MV-4-11 (cell line): Measurements from ENCODE around the gene CNOT3.
"Not testable (repeated sequence)": the region's sequence is repeated elsewhere in the genome, so short reads cannot be mapped to it uniquely, and the experiment has no call there.

Source experiments
- DNase-seq: peaks from one replicate; lab custom pipeline; 2025; lab: John Stamatoyannopoulos, UW

CNOT3 gene

DNA sequence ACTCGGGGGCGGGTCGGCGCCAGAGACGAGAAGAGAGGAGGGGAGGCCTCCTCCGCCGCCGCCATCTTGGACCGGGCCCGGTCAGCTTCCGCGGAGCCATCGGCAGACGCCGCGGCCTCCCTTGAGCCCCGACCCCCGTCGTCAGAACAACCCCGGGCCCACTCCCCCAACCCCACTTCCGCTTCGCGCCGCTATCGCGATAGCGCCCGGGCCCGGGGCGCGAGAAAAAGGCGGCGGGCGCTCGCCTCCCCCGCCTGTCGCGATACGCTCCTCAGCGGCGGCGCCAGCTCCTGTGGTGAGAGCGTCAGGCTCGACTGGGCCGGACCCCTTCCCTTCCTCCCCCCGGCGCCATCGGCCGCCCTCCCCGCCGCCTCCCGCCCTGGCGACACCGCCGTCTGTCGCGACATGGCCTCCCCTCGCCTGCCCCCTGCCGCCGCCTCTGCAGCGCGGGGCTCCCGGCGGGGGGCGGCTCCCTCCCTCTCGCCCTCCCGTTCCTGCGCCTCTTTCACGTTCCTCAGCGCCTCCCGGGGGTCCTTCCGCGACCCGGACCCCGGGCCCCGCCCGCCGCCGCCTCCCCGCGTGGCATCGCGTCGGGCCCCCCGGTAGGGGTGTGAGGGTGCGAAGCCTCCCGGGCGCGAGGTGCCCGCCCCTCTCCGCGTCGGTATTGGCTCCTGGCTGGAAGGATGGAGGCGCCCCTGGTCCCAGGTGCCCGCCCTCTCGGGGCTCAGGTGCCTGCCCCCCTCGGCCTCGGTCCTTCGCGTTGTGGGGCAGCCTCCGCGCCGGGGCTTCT is at the start of gene CNOT3:
Gene CNOT3 (plus strand): TSS at position 64 of the 790 bp plus-strand sequence. CDS start 5,217 bp downstream, outside the sequence.
- DNase-seq: no peak

DNA sequence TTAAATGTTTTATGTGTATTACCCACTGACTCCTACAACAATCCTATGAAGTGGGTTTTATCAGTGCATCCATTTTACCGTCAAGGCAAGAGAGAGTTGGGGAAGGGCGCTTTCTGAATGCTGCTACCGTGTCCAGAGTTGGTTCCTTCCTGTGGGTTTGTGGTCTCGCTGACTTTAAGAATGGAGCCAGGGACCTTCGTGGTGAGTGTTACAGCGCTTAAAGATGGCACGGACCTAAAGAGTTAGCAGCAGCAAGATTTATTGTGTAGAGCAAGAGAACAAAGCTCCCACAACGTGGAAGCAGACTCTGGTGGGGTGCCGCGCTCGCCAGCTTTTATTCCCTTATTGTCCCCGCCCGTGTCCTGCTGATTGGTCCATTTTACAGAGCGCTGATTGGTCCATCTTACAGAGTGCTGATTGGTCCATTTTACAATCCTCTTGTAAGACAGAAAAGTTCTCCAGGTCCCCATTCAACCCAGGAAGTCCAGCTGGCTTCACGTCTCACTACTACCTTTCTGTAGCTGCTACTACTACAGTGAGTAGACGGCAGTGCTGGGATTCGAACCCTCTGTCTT is 43.0 kb upstream of the CNOT3 start:
- DNase-seq: peak; percentile 78

DNA sequence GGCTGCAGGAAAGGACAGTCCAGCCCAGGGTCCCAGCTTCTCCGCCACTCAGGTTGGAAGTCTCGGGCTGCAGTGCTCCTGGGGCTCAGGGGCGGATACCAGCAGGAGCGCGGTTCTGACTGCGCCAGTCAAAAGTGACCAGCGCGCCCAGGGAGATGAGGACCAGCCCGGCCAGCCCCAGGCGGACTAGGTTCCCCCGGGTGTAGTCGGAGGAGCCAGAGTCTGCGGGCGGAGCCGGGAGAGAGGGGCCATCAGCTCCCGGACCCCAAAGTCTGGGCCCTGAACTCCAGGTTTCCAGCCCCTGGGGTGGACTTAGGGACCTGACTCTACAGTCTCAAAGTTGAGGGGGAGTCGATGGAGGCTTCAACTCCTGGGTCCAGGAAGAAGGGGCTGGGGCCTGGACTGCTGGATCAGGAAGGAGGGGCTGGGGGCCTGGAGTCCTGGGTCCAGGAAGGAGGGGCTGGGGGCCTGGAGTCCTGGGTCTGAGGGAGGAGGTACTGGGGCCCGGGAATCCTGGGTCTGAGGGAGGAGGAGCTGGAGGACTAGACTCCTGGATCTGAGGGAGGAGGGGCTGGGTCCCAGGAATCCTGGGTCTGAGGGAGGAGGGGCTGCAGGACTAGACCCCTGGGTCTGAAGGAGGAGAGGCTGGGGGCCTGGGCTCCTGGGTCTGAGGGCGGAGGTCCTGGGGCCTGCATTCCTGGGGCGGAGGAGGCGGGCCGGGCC is 42.3 kb upstream of the CNOT3 start:
- DNase-seq: no peak

DNA sequence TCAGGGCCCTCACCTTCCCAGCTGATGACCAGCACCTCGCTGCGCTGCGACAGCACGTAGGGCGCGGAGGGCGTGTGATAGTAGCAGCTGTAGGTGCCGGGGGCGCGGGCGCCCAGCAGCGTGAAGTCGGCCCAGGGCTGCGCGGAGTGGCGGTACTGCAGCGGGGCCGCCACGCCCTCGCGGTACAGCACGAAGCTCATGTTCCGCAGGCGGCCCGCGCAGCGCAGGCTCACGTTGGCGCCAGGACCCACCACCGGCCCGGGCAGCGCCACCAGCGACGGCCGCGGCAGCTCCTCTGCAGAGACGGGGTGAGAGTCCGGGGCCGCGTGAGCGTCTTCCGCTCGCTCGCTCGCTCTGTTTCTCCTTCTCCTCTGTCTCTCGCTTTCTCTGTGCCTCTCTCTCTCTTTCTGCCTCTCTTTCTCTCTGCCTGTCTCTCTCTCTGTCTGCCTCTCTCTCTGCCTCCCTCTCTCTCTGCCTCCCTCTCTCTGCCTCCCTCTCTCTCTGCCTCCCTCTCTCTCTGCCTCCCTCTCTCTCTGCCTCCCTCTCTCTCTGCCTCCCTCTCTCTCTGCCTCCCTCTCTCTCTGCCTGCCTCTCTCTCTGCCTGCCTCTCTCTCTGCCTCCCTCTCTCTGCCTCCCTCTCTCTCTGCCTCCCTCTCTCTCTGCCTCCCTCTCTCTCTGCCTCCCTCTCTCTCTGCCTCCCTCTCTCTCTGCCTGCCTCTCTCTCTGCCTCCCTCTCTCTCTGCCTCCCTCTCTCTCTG is 41.5 kb upstream of the CNOT3 start:
- DNase-seq: not testable (repeated sequence)

DNA sequence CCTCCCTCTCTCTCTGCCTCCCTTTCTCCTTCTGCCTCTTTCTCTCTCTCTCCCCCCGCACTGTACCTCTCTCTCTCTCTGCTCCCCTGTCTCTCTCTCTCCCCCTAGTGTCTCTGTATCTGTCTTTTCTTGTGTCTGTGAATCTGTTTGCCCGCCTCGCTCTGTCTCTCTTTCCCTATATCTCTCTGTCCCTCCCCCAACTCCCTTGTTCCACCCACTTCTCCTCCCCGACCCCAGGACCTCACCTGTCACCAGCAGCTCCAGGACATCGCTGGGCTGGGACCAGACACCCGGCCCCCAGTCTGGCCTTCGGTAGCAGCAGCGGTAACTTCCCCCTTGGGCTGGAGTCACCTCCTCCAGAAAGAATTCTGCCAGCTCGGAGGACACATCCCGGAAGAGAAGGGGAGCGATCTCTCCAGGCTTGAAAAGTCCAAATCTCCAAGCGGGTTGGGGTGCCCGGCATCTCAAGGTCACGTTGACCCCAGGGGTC is 40.9 kb upstream of the CNOT3 start:
- DNase-seq: no peak

DNA sequence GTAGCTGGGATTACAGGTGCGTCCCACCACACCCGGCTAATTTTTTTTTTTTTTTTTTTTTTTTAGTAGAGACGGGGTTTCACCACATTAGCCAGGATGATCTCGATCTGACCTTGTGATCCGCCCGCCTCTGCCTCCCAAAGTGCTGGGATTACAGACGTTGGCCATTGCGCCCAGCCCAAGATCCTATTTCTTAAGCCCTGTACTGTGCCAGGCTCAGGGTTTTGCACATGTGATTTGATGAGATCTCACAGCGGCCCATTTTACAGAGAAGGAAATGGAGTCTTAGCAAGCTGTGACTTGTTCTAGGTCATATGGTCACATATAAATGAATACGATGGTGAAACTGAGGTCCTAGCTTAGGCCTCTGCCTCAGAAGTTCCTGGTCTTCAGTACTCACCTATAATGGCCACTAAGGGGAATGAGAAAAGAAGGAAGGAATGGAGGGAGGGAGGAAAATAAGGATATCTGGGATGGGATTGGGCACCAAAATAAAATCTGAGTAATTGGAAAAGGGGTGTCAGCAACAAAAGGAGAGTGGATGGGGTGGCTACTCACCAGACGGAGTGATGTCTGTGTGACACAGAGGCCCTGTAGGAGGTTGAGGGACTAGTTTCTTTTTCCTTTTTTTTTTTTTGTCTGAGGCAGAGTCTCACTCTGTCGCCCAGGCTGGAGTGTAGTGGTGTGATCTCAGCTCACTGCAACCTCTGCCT is 38.2 kb upstream of the CNOT3 start:
- no peak for DNase-seq

DNA sequence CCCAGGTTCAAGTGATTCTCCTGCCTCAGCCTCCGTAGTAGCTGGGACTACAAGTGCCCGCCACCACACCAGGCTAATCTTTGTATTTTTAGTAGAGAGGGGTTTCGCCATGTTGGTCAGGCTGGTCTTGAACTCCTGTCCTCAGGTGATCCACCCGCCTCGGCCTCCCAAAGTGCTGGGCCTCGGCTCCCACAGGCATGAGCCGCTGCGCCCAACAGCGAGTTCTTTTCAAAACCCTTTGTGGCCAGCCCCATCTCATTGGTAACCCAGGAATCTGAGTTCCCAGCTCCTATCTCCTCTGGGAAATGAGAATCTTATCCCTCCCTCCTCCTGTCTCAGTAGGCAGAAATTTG is 37.7 kb upstream of the CNOT3 start:
- DNase-seq: not testable (repeated sequence)

DNA sequence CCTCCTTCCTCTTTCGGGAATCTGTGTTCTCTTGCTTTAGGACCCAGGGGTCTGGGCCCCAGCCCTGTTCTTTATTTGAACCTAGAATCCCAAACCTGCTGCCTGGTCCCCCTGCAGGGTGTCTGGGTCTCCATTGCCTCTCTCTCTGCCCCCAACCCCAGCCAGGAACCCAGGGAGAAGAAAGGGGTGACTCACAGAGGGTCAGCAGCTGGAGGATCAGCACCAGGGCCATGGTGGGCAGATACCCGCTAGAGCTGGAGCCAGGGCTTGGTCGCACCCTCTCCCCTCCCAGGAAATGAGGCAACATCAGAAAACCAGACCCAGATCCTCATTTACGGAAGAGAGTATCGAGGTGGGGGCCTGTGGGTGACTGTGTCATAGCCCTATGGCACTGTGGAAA is 37.0 kb upstream of the CNOT3 start, which contains the start of gene OSCAR:
Gene OSCAR (minus strand): TSS at position 243 of the 400 bp plus-strand sequence. CDS start 11 bp downstream, at position 232.
- DNase-seq: peak; percentile 95

DNA sequence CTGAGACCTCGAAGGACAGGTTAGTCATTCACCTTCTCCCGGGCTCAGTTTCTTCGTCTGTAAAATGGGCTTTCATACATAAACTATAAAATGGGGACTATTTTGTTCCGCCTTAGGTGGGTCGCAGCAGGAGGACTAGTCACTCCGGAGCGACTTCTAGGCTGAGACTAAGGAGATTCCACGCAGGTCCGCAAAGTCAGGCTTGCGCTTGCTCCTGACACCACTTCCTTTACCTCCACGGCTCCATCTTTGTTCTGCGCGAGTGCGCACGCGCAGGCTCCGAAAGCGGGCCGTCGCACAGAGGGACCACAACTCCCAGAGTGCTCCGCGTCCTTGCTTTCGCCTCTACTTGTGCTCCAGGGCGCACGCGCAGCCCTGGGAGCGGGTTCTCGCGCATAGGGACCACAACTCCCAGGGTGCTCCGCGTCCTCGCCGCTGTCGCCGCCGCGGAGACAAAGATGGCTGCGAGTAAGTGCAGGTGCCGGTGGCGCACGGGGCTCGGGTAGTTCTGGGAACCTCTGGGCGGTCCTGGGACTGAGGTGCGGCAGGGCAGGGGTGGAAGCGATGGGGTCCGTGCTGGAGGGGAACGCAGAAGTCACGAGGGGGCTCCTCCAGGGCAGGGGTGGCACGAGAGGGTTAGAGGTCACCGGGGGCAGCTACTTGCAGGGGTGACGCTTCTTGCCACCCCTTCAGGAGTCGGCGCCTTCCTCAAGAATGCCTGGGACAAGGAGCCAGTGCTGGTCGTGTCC is 35.0 kb upstream of the CNOT3 start, which contains the start of gene NDUFA3:
Gene NDUFA3 (plus strand): TSS at position 435 of the 749 bp plus-strand sequence. CDS start 24 bp downstream, at position 459.
- peak; percentile 99 for DNase-seq

DNA sequence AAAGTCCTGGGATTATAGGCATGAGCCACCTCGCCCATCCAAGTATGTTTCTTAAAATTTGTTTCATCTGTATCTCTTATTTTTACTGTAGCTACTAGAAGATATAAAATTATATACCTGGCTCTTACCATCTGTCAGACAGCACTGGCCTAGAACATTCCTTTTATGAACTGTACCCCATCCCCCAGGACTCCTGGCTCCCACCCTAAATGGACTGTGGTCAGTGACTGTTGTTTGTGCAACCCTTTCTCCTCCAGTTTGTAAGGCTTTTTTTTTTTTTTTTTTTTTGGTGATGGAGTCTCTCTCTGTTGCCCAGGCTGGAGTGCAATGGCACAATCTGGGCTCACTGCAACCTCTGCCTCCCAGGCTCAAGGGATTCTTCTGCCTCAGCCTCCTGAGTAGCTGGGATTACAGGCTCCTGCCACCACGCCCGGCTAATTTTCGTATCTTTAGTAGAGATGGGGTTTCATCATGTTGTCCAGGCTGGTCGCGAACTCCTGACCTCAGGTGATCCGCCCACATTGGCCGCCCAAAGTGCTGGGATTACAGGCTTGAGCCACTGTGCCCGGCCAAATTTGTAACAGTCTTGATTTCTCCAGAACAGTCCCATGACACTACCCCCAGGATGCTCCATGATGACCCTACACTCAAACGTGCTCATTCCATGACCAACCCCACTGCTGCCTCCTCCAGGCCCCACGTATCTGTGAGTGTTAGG is 32.4 kb upstream of the CNOT3 start:
- DNase-seq: no peak

DNA sequence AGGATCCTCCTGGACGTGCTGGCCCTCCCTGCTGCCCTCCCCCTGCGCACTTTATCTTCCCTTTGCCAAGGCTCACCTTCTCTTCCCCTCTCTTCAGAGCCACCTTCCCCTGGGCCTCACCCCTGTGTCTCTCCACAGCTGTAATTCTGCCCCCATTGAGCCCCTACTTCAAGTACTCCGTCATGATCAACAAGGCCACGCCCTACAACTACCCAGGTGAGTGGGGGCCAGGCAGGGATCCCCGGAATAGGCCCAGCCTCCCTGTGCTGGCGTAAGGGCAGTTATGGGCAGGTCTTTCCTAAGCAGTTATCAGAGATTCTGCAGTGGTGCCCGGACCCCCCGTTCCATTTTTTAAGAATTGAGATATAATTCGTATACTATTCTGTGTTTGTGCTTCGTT is 31.8 kb upstream of the CNOT3 start:
- DNase-seq: no peak

DNA sequence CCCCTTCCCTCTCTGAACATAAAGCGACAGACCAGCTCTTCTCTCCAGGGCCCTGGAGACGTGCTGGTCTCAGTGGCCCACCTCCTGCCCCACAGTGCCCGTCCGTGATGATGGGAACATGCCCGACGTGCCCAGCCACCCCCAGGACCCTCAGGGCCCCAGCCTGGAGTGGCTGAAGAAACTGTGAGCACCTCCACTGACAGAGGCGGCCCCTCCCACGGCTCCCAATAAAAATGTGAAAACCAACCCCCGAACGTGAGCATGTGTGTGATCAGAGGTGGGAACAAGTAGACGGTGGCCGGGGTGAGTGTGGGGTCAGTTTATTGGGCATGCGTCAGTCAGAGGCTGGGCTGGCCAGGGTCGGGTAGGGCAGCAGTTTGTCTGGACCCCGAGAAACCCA is 30.8 kb upstream of the CNOT3 start:
- no peak for DNase-seq

DNA sequence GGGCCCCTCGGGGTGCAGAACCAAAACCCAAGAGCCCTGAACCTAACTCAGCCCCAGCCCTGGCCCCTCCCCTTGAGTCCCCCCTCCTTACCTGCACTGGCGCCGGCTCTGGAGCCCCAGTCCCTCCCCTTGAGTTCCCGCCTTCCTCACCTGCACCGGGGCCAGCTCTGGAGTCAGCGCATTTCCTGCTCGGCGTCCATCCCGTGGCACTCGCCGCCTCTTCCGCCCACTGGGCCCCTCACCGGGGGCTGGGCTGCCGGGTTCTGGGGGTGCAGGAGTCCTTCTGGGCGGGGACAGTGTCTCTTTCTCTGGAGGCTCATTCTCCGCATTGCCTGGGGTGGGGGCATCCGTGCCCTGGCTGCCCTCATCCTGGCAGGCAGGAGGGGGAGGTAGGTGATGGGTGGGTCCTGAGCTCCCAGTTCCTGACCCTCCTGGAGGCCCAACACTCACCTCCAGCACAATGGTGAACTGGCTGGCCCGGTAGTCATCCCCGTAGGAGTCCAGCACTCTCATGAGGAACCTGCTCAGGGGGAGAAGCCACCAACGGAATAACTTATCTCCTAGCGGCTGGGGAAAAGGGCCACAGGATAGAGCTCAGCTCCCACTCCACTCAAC is 29.6 kb upstream of the CNOT3 start:
- no peak for DNase-seq

DNA sequence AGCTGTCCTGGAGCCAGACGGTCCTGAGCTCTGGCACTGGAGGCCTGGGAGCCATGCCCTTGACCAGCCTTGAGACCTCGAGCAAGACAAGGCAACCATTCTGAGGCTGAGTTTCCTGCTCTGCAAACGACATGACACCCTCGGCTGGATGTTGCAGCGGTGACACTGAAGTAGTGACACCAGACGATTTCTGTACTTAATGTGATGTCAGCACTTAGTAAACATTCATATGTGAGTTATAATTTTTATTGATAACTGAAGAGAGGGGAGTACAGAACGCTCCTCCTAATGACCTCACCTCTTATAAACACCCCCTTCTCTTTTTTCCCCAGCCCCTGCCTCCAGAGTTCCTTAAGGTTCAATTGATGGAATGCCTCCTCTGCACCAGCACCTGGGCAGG is 29.1 kb upstream of the CNOT3 start:
- no peak for DNase-seq

DNA sequence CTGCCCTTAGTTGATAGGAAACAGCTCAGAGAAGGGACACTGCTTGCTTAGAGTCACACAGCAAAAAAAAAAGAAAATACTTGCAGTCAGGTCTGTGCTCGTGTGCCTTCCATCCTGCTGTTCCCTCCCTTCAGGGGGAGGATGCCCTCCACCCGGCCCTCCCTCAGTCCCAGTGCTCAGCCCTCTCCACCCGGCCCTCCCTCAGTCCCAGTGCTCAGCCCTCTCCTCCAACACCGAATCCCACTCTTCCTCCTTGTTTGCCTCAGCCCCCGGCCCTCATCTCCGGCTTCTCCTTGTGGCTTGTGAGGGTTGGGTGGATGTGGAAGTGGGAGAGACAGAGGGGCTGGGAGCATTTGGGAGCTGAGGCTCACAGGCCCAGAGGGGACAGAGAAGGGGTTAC is 27.9 kb upstream of the CNOT3 start:
- no peak for DNase-seq

DNA sequence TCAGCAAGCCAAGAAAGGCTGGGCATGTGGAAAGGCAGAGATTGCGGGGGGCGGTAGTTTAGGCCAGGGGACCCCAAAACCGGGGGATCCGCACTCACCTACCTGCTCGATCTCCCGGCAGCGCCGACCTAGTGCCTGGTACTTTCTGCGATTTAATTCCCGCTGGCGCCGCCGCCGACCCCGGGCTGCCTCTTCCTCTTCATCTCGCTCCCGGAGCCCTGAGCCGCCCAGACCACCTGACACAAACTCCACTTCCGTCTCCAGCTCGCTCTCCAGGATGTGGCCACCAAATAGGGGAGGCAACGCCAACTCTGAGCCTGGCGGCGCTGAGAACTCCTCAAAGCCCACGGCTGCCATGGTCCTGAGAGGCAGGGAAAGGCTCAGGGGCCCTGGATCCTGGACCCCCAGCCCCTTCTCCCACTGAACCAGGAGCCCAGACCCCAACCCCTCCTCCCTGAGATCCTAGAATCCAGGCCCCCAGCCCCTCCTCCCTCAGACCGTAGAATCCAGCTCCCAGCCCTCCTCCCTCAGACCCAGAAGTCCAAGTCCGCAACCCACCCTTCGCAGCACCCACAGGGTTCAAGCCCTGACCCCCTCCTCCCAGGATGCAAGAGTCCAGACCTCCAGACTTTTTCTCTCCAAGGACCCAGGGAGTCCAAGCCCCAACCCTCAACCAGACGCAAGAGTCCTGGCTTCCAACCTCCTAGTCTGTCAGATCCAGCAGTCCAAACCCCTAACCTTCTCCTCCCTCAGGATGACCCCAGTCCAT is 23.0 kb upstream of the CNOT3 start:
- peak; percentile 79 for DNase-seq

DNA sequence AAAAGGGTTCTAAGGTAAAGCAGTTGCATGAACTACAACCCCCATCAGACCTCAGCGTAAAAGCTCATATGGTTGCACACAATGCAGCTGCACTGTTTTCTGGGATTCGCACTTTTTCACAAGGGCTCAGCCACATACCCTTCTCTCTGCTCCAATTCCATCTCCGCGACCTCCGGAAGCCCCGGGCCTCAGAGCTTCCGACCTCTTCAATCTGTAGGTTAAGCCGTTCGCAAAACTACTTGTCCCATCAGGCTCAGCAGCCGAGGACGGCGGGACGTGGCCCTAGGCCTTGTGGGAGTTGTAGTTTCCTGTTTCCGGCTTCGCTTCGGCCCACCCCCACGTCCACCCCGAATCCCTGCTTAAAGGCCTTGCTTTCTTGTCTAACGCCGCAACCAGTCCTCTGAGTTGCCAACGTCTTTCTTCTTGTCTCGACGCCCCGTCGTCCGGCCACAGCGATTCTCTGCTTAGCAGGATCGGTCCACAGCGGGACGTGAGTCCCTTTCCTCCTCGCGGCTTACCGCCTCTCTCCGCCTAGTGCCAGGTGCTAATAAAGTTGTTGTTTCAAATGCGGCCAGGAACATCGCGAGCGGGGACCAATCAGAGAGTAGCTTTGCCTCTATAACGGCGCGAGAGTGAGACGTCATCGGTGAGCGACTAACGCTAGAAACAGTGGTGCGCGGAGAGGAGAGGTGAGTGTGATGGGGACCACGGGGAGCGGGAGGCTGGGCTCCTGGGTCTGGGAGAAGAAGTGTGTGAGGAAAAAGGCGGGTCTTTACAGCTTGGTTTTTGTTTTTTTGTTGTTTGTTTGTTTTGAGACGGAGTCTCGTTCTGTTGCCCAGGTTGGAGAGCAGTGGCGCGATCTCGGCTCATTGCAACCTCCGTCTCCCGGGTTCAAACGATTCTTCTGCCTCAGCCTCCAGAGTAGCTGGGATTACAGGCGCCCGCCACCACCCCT is 22.2 kb upstream of the CNOT3 start, which contains the start of the genes PRPF31 and TFPT:
Gene PRPF31 (plus strand): TSS at position 646 of the 955 bp plus-strand sequence. CDS start 2,525 bp downstream, outside the sequence.
Gene TFPT (minus strand): TSS at position 549 of the 955 bp plus-strand sequence. CDS start 388 bp downstream, at position 161.
- DNase-seq: peak; percentile 98
